Measurements from ENCODE around the gene MITF.

Gene MITF

DNA sequence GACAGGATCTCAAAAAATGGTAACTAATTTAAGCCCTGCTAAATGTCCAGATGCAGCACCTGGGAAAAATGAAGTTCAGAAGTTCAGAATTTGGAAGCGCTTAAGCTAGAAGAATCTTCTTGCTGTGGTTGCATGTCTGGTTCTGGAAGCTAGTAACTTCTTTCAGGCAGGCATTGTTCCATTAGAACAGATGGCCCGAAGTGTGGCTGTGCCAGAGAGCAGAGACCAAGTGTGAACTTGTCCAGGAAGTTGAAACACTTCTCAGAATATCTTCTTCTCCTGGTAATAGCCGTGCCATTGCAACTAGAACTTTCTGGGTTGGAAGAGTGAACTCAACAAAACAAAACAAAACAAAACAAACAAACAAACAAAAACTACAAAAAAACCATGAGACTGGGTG, 80.0 kb downstream of the MITF start:
- Histone ChIP-seq H2AFZ (ENCODE audit: low read depth, low read length) (no peak overlapping the region), H3K79me2 (ENCODE audit: low read length) (no peaks in the 10 kb centered on the region), H3K27me3 (ENCODE audit: low read depth, low read length) (no peaks in the 10 kb centered on the region), H3K4me3 (ENCODE audit: low read length) (no peak overlapping the region), H3K9ac (ENCODE audit: low read length) (no peak overlapping the region), H3K36me3 (replicated peaks; ENCODE audit: low read depth, low read length) (no peaks in the 10 kb centered on the region), H3K4me2 (ENCODE audit: low read length) (no peak overlapping the region), H3K27ac (ENCODE audit: low read length) (no peak overlapping the region), H3K9me3 (ENCODE audit: insufficient read depth, low read length) (no peaks in the 10 kb centered on the region), H4K20me1 (ENCODE audit: insufficient read depth, low read length) (no peaks in the 10 kb centered on the region), H3K4me1 (ENCODE audit: low read length) (no peaks in the 10 kb centered on the region)
- no peak for TF ChIP-seq EZH2phosphoT487 (IDR thresholded peaks at IDR 0.05; ENCODE audit: low read depth)
- no peak for TF ChIP-seq CTCF (IDR thresholded peaks at IDR 0.05; ENCODE audit: low read depth, low read length)

DNA sequence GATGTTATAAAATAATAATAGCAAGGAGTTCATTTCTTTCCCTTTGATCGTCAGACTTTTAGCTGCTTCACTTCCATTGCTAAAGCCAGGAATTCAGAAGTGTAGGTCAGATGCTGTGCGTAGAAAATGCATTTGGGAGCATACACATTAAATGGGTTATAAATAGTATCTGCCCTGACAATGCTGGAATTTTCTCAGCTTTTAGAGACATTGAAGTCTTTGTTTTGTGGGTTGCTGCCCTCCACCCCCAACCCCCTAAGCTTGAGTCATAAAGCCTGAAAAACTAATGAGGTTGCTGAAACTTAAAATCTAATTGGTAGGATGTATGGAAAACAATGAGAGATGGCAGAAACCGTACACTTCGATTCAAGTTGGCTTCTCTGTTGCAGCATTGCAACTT, 81.9 kb downstream of the MITF start:
- H3K27ac ChIP-seq (ENCODE audit: low read length): no peak overlapping the region
- no peaks in the 10 kb centered on the region for H3K9me3 ChIP-seq (ENCODE audit: insufficient read depth, low read length)
- no peaks in the 10 kb centered on the region for H3K27me3 ChIP-seq (ENCODE audit: low read depth, low read length)
- no peaks in the 10 kb centered on the region for H3K4me1 ChIP-seq (ENCODE audit: low read length)
- H4K20me1 ChIP-seq (ENCODE audit: insufficient read depth, low read length): no peaks in the 10 kb centered on the region
- H2AFZ ChIP-seq (ENCODE audit: low read depth, low read length): no peak overlapping the region
- H3K36me3 ChIP-seq (replicated peaks; ENCODE audit: low read depth, low read length): no peaks in the 10 kb centered on the region
- no peak for TF ChIP-seq EZH2phosphoT487 (IDR thresholded peaks at IDR 0.05; ENCODE audit: low read depth)
- TF ChIP-seq CTCF (IDR thresholded peaks at IDR 0.05; ENCODE audit: low read depth, low read length): no peak
- no peak overlapping the region for H3K4me3 ChIP-seq (ENCODE audit: low read length)
- no peak overlapping the region for H3K4me2 ChIP-seq (ENCODE audit: low read length)
- no peak overlapping the region for H3K9ac ChIP-seq (ENCODE audit: low read length)
- no peaks in the 10 kb centered on the region for H3K79me2 ChIP-seq (ENCODE audit: low read length)

- no peak overlapping the region for H3K9ac ChIP-seq (ENCODE audit: low read length)
- no peak for TF ChIP-seq EZH2phosphoT487 (IDR thresholded peaks at IDR 0.05; ENCODE audit: low read depth)
- no peak for TF ChIP-seq CTCF (IDR thresholded peaks at IDR 0.05; ENCODE audit: low read depth, low read length)
- no peaks in the 10 kb centered on the region for H3K27me3 ChIP-seq (ENCODE audit: low read depth, low read length)
- H3K36me3 ChIP-seq (replicated peaks; ENCODE audit: low read depth, low read length): no peaks in the 10 kb centered on the region
- no peaks in the 10 kb centered on the region for H3K9me3 ChIP-seq (ENCODE audit: insufficient read depth, low read length)
- no peaks in the 10 kb centered on the region for H3K79me2 ChIP-seq (ENCODE audit: low read length)
- H3K27ac ChIP-seq (ENCODE audit: low read length): no peak overlapping the region
- H3K4me1 ChIP-seq (ENCODE audit: low read length): no peaks in the 10 kb centered on the region
- H2AFZ ChIP-seq (ENCODE audit: low read depth, low read length): no peak overlapping the region
- no peak overlapping the region for H3K4me3 ChIP-seq (ENCODE audit: low read length)
- H4K20me1 ChIP-seq (ENCODE audit: insufficient read depth, low read length): no peaks in the 10 kb centered on the region
- no peak overlapping the region for H3K4me2 ChIP-seq (ENCODE audit: low read length)
These were observed 84.5 kb downstream of the MITF start for GRCh38 chr3:69823743-69824142.

DNA sequence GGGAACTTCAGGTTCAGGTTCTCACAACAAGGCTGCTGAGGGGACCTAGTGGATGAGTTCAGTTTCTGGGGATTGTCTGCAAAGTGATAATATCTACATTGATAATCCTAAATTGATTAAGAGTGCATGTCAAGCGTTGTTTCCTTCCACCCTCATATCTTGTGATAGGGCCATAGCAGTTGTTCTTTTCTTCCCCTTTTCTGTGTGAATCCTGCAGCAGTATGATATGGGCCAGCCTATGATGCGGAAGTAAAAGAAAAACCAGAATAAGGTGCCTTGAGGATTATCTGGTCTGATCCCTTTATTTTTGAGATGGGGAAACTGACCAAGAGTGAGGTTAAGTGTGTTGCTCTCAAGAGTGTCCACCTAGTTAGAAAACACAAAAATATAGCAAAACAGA, 86.2 kb downstream of the MITF start:
- no peaks in the 10 kb centered on the region for H3K9me3 ChIP-seq (ENCODE audit: insufficient read depth, low read length)
- H3K79me2 ChIP-seq (ENCODE audit: low read length): no peaks in the 10 kb centered on the region
- H4K20me1 ChIP-seq (ENCODE audit: insufficient read depth, low read length): no peaks in the 10 kb centered on the region
- H3K4me1 ChIP-seq (ENCODE audit: low read length): no peaks in the 10 kb centered on the region
- TF ChIP-seq EZH2phosphoT487 (IDR thresholded peaks at IDR 0.05; ENCODE audit: low read depth): no peak
- no peak for TF ChIP-seq CTCF (IDR thresholded peaks at IDR 0.05; ENCODE audit: low read depth, low read length)
- no peak overlapping the region for H3K9ac ChIP-seq (ENCODE audit: low read length)
- no peak overlapping the region for H3K27ac ChIP-seq (ENCODE audit: low read length)
- H2AFZ ChIP-seq (ENCODE audit: low read depth, low read length): no peak overlapping the region
- H3K36me3 ChIP-seq (replicated peaks; ENCODE audit: low read depth, low read length): no peaks in the 10 kb centered on the region
- no peaks in the 10 kb centered on the region for H3K27me3 ChIP-seq (ENCODE audit: low read depth, low read length)
- no peak overlapping the region for H3K4me2 ChIP-seq (ENCODE audit: low read length)
- H3K4me3 ChIP-seq (ENCODE audit: low read length): no peak overlapping the region
